Measurements from ENCODE around the gene BPIFB1. TPM values are rescaled to one million over a fixed set of nuclear protein-coding genes. Genes with fewer than 3 reads are reported as not detected.

BPIFB1 gene
- total and polyA plus RNA-seq, 9 of the 15 experiments (the other 6 are each of a cell fraction or from before 2014, with no cell fraction given) = not detected

- TF ChIP-seq, protein P1, sequence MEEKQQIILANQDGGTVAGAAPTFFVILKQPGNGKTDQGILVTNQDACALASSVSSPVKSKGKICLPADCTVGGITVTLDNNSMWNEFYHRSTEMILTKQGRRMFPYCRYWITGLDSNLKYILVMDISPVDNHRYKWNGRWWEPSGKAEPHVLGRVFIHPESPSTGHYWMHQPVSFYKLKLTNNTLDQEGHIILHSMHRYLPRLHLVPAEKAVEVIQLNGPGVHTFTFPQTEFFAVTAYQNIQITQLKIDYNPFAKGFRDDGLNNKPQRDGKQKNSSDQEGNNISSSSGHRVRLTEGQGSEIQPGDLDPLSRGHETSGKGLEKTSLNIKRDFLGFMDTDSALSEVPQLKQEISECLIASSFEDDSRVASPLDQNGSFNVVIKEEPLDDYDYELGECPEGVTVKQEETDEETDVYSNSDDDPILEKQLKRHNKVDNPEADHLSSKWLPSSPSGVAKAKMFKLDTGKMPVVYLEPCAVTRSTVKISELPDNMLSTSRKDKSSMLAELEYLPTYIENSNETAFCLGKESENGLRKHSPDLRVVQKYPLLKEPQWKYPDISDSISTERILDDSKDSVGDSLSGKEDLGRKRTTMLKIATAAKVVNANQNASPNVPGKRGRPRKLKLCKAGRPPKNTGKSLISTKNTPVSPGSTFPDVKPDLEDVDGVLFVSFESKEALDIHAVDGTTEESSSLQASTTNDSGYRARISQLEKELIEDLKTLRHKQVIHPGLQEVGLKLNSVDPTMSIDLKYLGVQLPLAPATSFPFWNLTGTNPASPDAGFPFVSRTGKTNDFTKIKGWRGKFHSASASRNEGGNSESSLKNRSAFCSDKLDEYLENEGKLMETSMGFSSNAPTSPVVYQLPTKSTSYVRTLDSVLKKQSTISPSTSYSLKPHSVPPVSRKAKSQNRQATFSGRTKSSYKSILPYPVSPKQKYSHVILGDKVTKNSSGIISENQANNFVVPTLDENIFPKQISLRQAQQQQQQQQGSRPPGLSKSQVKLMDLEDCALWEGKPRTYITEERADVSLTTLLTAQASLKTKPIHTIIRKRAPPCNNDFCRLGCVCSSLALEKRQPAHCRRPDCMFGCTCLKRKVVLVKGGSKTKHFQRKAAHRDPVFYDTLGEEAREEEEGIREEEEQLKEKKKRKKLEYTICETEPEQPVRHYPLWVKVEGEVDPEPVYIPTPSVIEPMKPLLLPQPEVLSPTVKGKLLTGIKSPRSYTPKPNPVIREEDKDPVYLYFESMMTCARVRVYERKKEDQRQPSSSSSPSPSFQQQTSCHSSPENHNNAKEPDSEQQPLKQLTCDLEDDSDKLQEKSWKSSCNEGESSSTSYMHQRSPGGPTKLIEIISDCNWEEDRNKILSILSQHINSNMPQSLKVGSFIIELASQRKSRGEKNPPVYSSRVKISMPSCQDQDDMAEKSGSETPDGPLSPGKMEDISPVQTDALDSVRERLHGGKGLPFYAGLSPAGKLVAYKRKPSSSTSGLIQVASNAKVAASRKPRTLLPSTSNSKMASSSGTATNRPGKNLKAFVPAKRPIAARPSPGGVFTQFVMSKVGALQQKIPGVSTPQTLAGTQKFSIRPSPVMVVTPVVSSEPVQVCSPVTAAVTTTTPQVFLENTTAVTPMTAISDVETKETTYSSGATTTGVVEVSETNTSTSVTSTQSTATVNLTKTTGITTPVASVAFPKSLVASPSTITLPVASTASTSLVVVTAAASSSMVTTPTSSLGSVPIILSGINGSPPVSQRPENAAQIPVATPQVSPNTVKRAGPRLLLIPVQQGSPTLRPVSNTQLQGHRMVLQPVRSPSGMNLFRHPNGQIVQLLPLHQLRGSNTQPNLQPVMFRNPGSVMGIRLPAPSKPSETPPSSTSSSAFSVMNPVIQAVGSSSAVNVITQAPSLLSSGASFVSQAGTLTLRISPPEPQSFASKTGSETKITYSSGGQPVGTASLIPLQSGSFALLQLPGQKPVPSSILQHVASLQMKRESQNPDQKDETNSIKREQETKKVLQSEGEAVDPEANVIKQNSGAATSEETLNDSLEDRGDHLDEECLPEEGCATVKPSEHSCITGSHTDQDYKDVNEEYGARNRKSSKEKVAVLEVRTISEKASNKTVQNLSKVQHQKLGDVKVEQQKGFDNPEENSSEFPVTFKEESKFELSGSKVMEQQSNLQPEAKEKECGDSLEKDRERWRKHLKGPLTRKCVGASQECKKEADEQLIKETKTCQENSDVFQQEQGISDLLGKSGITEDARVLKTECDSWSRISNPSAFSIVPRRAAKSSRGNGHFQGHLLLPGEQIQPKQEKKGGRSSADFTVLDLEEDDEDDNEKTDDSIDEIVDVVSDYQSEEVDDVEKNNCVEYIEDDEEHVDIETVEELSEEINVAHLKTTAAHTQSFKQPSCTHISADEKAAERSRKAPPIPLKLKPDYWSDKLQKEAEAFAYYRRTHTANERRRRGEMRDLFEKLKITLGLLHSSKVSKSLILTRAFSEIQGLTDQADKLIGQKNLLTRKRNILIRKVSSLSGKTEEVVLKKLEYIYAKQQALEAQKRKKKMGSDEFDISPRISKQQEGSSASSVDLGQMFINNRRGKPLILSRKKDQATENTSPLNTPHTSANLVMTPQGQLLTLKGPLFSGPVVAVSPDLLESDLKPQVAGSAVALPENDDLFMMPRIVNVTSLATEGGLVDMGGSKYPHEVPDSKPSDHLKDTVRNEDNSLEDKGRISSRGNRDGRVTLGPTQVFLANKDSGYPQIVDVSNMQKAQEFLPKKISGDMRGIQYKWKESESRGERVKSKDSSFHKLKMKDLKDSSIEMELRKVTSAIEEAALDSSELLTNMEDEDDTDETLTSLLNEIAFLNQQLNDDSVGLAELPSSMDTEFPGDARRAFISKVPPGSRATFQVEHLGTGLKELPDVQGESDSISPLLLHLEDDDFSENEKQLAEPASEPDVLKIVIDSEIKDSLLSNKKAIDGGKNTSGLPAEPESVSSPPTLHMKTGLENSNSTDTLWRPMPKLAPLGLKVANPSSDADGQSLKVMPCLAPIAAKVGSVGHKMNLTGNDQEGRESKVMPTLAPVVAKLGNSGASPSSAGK (IDR thresholded peaks at IDR 0.05) = no peak
- TF ChIP-seq, protein P2, sequence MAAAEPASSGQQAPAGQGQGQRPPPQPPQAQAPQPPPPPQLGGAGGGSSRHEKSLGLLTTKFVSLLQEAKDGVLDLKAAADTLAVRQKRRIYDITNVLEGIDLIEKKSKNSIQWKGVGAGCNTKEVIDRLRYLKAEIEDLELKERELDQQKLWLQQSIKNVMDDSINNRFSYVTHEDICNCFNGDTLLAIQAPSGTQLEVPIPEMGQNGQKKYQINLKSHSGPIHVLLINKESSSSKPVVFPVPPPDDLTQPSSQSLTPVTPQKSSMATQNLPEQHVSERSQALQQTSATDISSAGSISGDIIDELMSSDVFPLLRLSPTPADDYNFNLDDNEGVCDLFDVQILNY (CRISPR knock-in tag; IDR thresholded peaks at IDR 0.05) = no peak
- TF ChIP-seq GTF2B (IDR thresholded peaks at IDR 0.05; ENCODE audit: extremely low read depth, insufficient read length) (no peak), RERE (CRISPR knock-in tag; IDR thresholded peaks at IDR 0.05; ENCODE audit: borderline replicate concordance) (no peak), SNIP1 (IDR thresholded peaks at IDR 0.05; ENCODE audit: low read depth) (no peak), SPI1 (IDR thresholded peaks at IDR 0.05; ENCODE audit: borderline replicate concordance, low read depth, low read length) (no peak), FOXJ3 (CRISPR knock-in tag; IDR thresholded peaks at IDR 0.05) (no peak)
Measured at GRCh38 chr20:33257237-33257636, 25.8 kb upstream of the BPIFB1 start (continued).

Data from K562 (cell line).